Measurements from ENCODE around the gene CAGE1. TPM values are rescaled to one million over a fixed set of nuclear protein-coding genes. Genes with fewer than 3 reads are reported as not detected.
"Not testable (repeated sequence)": the region's sequence is repeated elsewhere in the genome, so short reads cannot be mapped to it uniquely, and the experiment has no call there.

Gene CAGE1
- total RNA-seq, 1 donor from 2014 or later: not detected

DNA sequence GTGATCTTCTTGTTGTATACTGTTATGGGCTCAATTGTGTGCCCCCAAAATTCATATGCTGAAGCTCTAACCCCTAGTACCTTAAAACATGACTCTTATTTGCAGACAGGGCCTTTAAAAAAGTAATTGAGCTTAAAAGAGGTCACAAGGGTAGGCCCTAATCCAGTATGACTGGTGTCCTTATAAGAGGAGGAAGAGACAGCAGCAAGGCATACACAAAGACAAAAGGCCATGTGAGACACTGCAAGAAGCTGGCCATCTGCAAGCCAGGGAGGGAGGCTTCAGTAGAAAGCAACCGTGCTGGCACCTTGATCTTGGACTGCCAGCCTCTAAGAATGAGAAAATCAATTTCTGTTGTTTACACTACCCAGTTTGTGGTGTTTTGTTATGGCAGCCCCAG is 8.4 kb downstream of the CAGE1 start:
- H3K4me1 Mint-ChIP-seq (ENCODE audit: low read depth, unreplicated experiment): no peaks in the 10 kb centered on the region
- no peaks in the 10 kb centered on the region for H3K36me3 Mint-ChIP-seq (ENCODE audit: unreplicated experiment)
- H3K9me3 Mint-ChIP-seq (ENCODE audit: unreplicated experiment): peaks cover 2% of the 10 kb centered on the region
- H3K27me3 Mint-ChIP-seq (ENCODE audit: unreplicated experiment): peaks cover 2% of the 10 kb centered on the region
- H3K4me3 Mint-ChIP-seq (ENCODE audit: unreplicated experiment): no peak overlapping the region
- H3K27ac Mint-ChIP-seq (ENCODE audit: unreplicated experiment): no peak overlapping the region
- TF ChIP-seq, protein P1, sequence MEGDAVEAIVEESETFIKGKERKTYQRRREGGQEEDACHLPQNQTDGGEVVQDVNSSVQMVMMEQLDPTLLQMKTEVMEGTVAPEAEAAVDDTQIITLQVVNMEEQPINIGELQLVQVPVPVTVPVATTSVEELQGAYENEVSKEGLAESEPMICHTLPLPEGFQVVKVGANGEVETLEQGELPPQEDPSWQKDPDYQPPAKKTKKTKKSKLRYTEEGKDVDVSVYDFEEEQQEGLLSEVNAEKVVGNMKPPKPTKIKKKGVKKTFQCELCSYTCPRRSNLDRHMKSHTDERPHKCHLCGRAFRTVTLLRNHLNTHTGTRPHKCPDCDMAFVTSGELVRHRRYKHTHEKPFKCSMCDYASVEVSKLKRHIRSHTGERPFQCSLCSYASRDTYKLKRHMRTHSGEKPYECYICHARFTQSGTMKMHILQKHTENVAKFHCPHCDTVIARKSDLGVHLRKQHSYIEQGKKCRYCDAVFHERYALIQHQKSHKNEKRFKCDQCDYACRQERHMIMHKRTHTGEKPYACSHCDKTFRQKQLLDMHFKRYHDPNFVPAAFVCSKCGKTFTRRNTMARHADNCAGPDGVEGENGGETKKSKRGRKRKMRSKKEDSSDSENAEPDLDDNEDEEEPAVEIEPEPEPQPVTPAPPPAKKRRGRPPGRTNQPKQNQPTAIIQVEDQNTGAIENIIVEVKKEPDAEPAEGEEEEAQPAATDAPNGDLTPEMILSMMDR (IDR thresholded peaks at IDR 0.05; ENCODE audit: partially characterized antibody, unreplicated experiment): no peak
- DNase-seq: no peak

DNA sequence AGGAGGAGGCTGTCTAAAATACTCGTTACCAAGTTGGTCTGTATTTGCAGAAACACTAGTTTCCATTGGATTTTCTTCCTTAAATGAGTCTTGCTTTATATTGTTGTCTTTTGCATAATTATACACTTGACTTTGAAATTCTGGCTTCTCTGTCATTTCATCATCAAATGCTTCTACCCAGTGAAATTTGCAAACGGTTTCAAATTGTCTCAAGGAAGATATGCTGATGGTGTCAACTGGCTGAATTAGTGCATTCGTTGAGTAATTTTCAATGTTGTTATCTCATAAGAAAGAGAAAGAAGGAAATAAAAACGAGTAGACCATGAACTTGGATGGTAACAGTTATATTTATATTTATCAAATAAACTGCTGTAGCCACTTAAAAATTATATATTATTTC is 10.8 kb downstream of the CAGE1 start:
- Mint-ChIP-seq H3K27ac (ENCODE audit: unreplicated experiment) (no peak overlapping the region), H3K36me3 (ENCODE audit: unreplicated experiment) (no peaks in the 10 kb centered on the region), H3K9me3 (ENCODE audit: unreplicated experiment) (peaks cover 2% of the 10 kb centered on the region), H3K4me1 (ENCODE audit: low read depth, unreplicated experiment) (no peaks in the 10 kb centered on the region), H3K4me3 (ENCODE audit: unreplicated experiment) (no peak overlapping the region), H3K27me3 (ENCODE audit: unreplicated experiment) (peaks cover 2% of the 10 kb centered on the region)
- no peak for DNase-seq
- TF ChIP-seq, protein P1 (IDR thresholded peaks at IDR 0.05; ENCODE audit: partially characterized antibody, unreplicated experiment): no peak

GRCh38 chr6:7377961-7378360 is 11.6 kb downstream of the CAGE1 start:
- Mint-ChIP-seq H3K4me3 (ENCODE audit: unreplicated experiment) (no peak overlapping the region), H3K4me1 (ENCODE audit: low read depth, unreplicated experiment) (no peaks in the 10 kb centered on the region)
- TF ChIP-seq, protein P1 (IDR thresholded peaks at IDR 0.05; ENCODE audit: partially characterized antibody, unreplicated experiment): no peak

GRCh38 chr6:7373739-7374138 is 15.8 kb downstream of the CAGE1 start:
- DNase-seq: no peak
- no peak overlapping the region for H3K27ac Mint-ChIP-seq (ENCODE audit: unreplicated experiment)
- TF ChIP-seq, protein P1 (IDR thresholded peaks at IDR 0.05; ENCODE audit: partially characterized antibody, unreplicated experiment): no peak
- peaks cover 2% of the 10 kb centered on the region for H3K9me3 Mint-ChIP-seq (ENCODE audit: unreplicated experiment)
- H3K4me3 Mint-ChIP-seq (ENCODE audit: unreplicated experiment): no peak overlapping the region
- no peaks in the 10 kb centered on the region for H3K4me1 Mint-ChIP-seq (ENCODE audit: low read depth, unreplicated experiment)
- H3K27me3 Mint-ChIP-seq (ENCODE audit: unreplicated experiment): peaks cover 2% of the 10 kb centered on the region
- no peaks in the 10 kb centered on the region for H3K36me3 Mint-ChIP-seq (ENCODE audit: unreplicated experiment)

More at GRCh38 chr6:7377961-7378360, 11.6 kb downstream of the CAGE1 start:
- Mint-ChIP-seq H3K36me3 (ENCODE audit: unreplicated experiment) (no peaks in the 10 kb centered on the region), H3K27ac (ENCODE audit: unreplicated experiment) (no peak overlapping the region), H3K9me3 (ENCODE audit: unreplicated experiment) (peaks cover 3% of the 10 kb centered on the region), H3K27me3 (ENCODE audit: unreplicated experiment) (peaks cover 2% of the 10 kb centered on the region)
- no peak for DNase-seq

DNA sequence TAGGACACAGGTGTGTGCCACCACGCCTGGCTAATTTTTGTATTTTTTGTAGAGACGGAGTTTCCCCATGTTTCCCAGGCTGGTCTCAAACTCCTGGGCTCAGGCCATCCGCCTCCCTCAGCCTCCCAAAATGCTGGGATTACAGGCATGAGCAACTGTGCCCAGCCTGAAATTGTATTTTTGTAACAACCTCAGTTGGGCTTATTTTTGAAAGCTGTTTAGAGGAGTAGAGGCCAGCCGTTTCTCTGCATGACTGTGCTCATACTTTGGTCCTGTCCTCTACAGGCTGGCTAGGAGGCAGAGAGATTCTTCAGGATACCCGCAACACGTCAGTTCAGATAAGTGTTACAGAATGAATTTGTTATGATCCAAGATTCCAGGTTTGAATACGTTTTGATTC is 22.1 kb downstream of the CAGE1 start:
- Mint-ChIP-seq H3K27ac (ENCODE audit: unreplicated experiment) (no peak overlapping the region), H3K27me3 (ENCODE audit: unreplicated experiment) (no peaks in the 10 kb centered on the region), H3K36me3 (ENCODE audit: unreplicated experiment) (no peaks in the 10 kb centered on the region), H3K9me3 (ENCODE audit: unreplicated experiment) (no peaks in the 10 kb centered on the region), H3K4me1 (ENCODE audit: low read depth, unreplicated experiment) (no peaks in the 10 kb centered on the region), H3K4me3 (ENCODE audit: unreplicated experiment) (no peak overlapping the region)
- TF ChIP-seq, protein P1 (IDR thresholded peaks at IDR 0.05; ENCODE audit: partially characterized antibody, unreplicated experiment): no peak
- no peak for DNase-seq

DNA sequence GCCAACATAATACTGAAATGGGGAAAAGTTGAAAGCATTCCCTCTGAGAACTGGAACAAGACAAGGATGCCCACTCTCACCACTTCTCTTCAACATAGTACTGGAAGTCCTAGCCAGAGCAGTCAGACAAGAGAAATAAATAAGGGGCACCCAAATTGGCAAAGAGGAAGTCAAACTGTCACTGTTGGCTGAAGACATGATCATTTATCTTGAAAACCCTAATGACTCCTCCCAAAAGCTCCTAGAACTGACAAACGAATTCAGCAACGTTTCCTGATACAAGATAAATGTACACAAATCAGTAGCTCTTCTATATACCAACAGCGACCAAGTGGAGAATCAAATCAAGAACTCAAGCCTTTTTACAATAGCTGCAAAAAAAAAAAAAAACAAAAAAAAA is 37.6 kb downstream of the CAGE1 start:
- not testable (repeated sequence) for H3K4me1 Mint-ChIP-seq (ENCODE audit: low read depth, unreplicated experiment); H3K27me3 Mint-ChIP-seq (ENCODE audit: unreplicated experiment); H3K9me3 Mint-ChIP-seq (ENCODE audit: unreplicated experiment)

GRCh38 chr6:7350591-7350990 is 39.0 kb downstream of the CAGE1 start:
- not testable (repeated sequence) for H3K36me3 Mint-ChIP-seq (ENCODE audit: unreplicated experiment); H3K4me3 Mint-ChIP-seq (ENCODE audit: unreplicated experiment); H3K4me1 Mint-ChIP-seq (ENCODE audit: low read depth, unreplicated experiment); H3K27me3 Mint-ChIP-seq (ENCODE audit: unreplicated experiment); H3K9me3 Mint-ChIP-seq (ENCODE audit: unreplicated experiment); DNase-seq; H3K27ac Mint-ChIP-seq (ENCODE audit: unreplicated experiment)

More for the DNA sequence above, 37.6 kb downstream of the CAGE1 start:
- not testable (repeated sequence) for H3K4me3 Mint-ChIP-seq (ENCODE audit: unreplicated experiment); DNase-seq; H3K27ac Mint-ChIP-seq (ENCODE audit: unreplicated experiment); H3K36me3 Mint-ChIP-seq (ENCODE audit: unreplicated experiment)

GRCh38 chr6:7347551-7347997 is 42.0 kb downstream of the CAGE1 start:
- H3K9me3 Mint-ChIP-seq (ENCODE audit: unreplicated experiment); DNase-seq; H3K27ac Mint-ChIP-seq (ENCODE audit: unreplicated experiment); H3K27me3 Mint-ChIP-seq (ENCODE audit: unreplicated experiment); H3K36me3 Mint-ChIP-seq (ENCODE audit: unreplicated experiment); H3K4me1 Mint-ChIP-seq (ENCODE audit: low read depth, unreplicated experiment); H3K4me3 Mint-ChIP-seq (ENCODE audit: unreplicated experiment): not testable (repeated sequence)
